GM19328 (cell line): Measurements from ENCODE around the gene GRB2.
"Not testable (repeated sequence)": the region's sequence is repeated elsewhere in the genome, so short reads cannot be mapped to it uniquely, and the experiment has no call there.

Source experiments
- ATAC-seq: cut with Tn5 transposase; IDR thresholded peaks from one replicate; pipeline ENCODE4 v1.9.1; 2021; ENCODE audit warnings: mild to moderate bottlenecking, moderate library complexity; ENCODE audit not compliant: unreplicated experiment

Gene GRB2

GRCh38 chr17:75321506-75321905 is 84.0 kb downstream of the GRB2 start:
- ATAC-seq: no peak

GRCh38 chr17:75319904-75320691 is 85.4 kb downstream of the GRB2 start:
- ATAC-seq: peak; percentile 47

- ATAC-seq: no peak
These were observed 86.8 kb downstream of the GRB2 start for GRCh38 chr17:75318615-75319222.

- ATAC-seq: no peak
These were observed 87.3 kb downstream of the GRB2 start for GRCh38 chr17:75318211-75318610.

GRCh38 chr17:75317671-75318070 is 87.8 kb downstream of the GRB2 start:
- ATAC-seq: no peak

GRCh38 chr17:75316253-75316652 is 89.2 kb downstream of the GRB2 start:
- ATAC-seq: no peak

GRCh38 chr17:75315541-75316243 is 89.8 kb downstream of the GRB2 start:
- no peak for ATAC-seq

- ATAC-seq: no peak
These were observed 91.4 kb downstream of the GRB2 start for GRCh38 chr17:75313941-75314551.

GRCh38 chr17:75308732-75309629 is 96.5 kb downstream of the GRB2 start:
- no peak for ATAC-seq

GRCh38 chr17:75307957-75308731 is 97.3 kb downstream of the GRB2 start:
- no peak for ATAC-seq

- ATAC-seq: no peak
These were observed 103.8 kb downstream of the GRB2 start for GRCh38 chr17:75301502-75302206.

- no peak for ATAC-seq
These were observed 104.4 kb downstream of the GRB2 start for GRCh38 chr17:75301049-75301448.

- ATAC-seq: no peak
These were observed 105.2 kb downstream of the GRB2 start for GRCh38 chr17:75300280-75300679.

GRCh38 chr17:75295201-75296158 is 110.0 kb downstream of the GRB2 start:
- ATAC-seq: peak; percentile 49

- ATAC-seq: not testable (repeated sequence)
These were observed 112.5 kb downstream of the GRB2 start for GRCh38 chr17:75292810-75293448.

GRCh38 chr17:75289832-75290337 is 115.6 kb downstream of the GRB2 start:
- ATAC-seq: no peak

GRCh38 chr17:75289115-75289831 is 116.2 kb downstream of the GRB2 start, which contains the start of gene SLC25A19:
Gene SLC25A19 (minus strand): TSS chr17:75289433. CDS start chr17:75286764, 2,669 bp downstream.
- peak; percentile 88 for ATAC-seq
